AML-193 (cell line): ENCODE measurements around the gene RCCD1.
"Not testable (repeated sequence)": the region's sequence is repeated elsewhere in the genome, so short reads cannot be mapped to it uniquely, and the experiment has no call there.

Source experiments
- DNase-seq, 2 experiments: peaks; one replicate each; lab custom pipeline; 2025; lab: John Stamatoyannopoulos, UW

The RCCD1 gene

GRCh38 chr15:90918034-90918788, 36.5 kb upstream of the RCCD1 start:
- DNase-seq, result no peak

GRCh38 chr15:90918835-90919234, 35.8 kb upstream of the RCCD1 start:
- DNase-seq, result no peak

DNA sequence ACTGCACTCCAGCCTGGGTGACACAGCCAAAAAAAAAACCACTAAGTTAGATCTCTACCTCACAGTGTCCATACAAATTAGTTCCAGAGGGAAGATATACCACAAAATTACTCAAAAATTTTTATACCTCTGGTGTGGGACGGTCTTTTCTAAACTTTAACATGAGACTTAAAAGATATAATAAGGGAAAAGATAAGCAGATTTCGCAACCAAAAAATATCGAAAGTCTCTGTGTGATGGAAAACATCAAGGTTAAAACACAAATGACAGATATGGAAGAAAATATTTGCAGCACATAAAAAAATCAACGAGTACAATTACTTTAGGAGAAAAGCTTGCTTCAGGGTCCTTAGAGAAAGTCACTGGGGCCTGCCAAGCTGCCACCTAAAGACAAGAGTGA, 32.8 kb upstream of the RCCD1 start:
- DNase-seq, result no peak

- DNase-seq, result not testable (repeated sequence)
Measured at GRCh38 chr15:90922712-90923322, 31.9 kb upstream of the RCCD1 start.

- no peak for DNase-seq
Measured at GRCh38 chr15:90924375-90924774, 30.3 kb upstream of the RCCD1 start.

GRCh38 chr15:90926766-90927165, 27.9 kb upstream of the RCCD1 start:
- DNase-seq, result not testable (repeated sequence)

DNA sequence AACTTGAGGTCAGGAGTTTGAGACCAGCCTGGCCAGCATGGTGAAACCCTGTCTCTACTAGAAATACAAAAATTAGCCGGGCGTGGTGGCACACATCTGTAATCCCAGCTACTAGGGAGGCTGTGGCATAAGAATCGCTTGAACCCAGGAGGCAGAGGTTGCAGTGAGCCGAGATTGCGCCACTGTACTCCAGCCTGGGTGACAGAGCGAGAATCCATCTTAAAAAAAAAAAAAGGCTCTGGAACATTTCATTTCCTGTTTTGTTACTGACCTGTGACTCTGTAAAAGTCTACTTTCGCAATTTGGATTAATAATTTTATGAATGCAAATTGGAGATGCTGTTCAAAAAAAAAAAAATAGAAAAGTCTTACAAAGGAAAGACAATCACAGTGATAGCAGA, 26.6 kb upstream of the RCCD1 start:
- not testable (repeated sequence) for DNase-seq

DNA sequence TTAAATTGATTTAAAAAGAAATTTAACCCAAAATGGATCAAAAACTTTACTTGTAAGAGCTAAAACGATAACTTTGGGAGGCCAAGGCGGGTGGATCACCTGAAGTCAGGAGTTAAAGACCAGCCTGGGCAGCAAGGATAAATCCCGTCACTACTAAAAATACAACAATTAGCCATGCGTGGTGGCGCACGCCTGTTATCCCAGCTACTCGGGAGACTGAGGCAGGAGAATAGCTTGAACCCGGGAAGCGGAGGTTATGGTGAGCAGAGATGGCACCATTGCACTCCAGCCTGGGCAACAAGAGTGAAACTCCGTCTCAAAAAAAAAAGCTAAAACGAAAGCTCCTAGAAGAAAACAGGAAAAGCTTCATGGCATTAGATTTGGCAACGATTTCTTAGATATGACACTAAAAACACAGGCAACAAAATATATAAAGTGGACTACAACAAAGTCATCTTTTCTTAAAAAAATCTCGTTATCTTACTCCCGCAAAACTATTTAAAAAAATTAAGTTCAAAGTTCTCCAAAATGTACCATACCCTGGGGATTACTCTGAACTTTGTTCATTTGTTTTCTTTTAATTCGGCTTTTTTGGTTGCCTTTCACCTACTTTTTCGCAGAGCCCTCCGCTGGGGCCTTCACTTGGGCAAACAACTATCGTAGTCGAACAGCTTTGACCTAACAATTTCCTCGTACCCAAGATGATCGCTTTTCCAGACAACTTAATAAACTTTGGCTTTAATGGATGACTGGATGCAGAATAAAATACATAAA, 25.3 kb upstream of the RCCD1 start:
- DNase-seq, result no peak

- DNase-seq, result peak in 1 of 2 experiments; percentile 22
Measured at GRCh38 chr15:90930861-90931574, 23.7 kb upstream of the RCCD1 start.

- DNase-seq, result no peak
Measured at GRCh38 chr15:90931575-90931827, 23.2 kb upstream of the RCCD1 start.

DNA sequence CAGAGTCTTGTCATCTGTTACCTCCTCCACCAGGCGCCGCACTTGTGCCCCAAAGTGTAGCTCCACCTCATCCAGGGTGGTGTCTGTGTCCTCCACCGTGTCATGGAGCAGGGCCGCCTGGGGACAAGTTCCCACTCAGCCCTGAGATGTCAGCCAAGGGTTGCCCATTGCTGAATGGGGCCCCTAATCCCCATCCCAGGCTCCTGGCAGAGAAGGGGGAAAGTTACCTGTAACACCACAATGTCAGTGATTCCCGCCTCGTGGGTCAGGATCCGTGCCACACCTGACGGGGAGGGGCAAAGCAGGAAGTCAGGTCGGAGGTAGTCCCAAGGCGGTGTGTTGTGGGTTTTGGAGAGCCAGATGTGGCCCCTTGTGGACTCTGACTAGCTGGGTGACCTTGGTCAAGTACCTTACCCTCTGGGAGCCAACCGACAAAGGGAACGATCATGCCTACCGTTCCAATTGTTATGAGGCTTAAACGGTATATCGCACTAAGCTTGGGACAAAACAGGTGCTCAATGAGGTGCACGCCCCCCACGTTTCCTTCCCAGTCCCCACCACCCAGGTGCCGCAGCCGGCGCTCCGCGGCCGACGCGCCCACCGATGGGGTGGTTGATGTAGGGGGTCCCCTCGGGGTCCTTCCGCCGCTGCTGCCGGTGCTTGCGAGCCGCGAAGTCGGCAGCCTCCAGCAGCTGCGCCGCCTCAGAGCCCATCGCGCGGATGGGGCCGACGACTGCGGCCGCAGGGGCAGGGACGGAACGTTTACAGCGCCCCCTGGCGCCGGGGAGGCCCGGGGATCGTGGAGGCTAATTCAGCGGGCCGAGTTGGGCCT, 22.6 kb upstream of the RCCD1 start, which contains the start of gene HDDC3:
Gene HDDC3, minus strand, starts transcription at position 722 of the 832 bp plus-strand sequence. Its CDS starts 9 bp downstream, at position 713.
- peak; percentile 84 to 86 for DNase-seq

- DNase-seq, result no peak
Measured at GRCh38 chr15:90932660-90932991, 22.1 kb upstream of the RCCD1 start.

DNA sequence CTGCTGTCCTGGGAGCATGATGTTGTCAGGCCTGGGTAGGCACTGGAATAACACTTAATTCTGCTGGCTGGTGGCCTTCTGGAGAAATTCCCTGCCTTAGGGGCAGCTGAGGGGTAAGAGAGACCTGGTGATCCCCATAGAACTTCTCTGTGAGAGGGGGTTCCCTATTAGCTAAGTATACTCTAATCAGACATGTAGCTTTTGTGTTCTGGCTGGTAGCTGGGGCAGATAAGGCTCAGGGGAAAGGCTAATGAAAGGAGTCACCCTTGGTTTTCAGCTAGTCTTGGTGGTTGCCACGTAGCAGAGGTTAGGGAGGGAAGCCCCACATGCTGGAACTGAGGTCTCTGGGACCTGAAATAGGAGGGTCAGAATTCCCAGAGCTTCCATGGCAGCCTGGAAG, 21.4 kb upstream of the RCCD1 start:
- no peak for DNase-seq

DNA sequence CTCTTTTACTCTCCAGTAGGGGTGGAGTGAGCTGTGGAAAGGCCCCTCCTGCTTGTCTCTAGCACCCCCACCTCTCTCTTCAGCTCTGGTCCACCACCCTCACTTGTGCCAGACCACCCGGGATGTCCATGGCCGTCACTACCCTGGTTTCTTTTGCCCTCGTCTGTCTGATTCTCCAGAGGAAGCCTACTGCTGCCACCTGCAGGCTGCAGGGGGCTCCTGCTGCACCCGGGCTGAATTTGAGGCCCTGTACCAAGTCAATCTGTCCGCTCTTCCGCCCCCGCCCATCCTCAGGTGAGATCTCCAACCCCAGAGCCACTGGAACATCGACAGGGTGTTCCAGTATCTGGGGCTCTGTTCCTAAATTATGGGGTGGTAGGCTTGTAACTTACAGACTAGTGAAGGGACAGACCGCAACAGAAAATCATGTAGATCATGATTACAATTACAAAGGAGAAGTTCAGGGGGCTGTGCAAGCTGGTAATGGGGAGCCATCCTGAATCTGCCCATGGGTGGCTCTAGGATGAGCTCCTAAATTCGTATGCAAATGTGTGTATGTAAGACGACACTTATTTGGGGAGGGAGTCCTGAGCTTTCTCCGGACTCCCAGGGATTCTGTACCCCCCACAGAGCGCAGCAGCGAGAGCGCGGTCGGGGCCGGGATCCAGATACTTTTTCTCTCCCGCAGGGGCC, 20.3 kb upstream of the RCCD1 start:
- peak; percentile 68 to 70 for DNase-seq

GRCh38 chr15:90934949-90935751, 19.5 kb upstream of the RCCD1 start, which contains the start of gene UNC45A:
Gene UNC45A, plus strand, starts transcription at chr15:90935285. Its CDS starts 40 bp downstream, at chr15:90935325.
- DNase-seq, result peak; percentile 61 to 79

DNA sequence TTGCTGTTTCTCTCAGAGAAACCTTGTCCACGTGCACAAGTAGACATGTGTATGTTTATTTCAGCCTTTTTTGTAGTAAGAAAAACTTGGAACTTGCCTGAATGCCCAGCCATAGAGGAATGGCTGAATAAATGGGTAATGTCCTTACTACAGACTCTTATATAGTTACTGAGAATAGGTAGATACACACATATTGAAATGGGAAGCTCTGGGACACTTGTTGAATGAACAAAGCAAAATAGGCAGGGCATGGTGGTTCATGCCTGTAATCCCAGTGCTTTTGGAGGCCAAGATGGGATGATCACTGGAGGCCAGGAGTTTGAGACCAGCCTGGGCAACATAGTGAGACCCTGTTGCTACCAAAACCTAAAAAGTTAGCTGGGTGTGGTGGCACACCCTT, 17.9 kb upstream of the RCCD1 start:
- no peak for DNase-seq

DNA sequence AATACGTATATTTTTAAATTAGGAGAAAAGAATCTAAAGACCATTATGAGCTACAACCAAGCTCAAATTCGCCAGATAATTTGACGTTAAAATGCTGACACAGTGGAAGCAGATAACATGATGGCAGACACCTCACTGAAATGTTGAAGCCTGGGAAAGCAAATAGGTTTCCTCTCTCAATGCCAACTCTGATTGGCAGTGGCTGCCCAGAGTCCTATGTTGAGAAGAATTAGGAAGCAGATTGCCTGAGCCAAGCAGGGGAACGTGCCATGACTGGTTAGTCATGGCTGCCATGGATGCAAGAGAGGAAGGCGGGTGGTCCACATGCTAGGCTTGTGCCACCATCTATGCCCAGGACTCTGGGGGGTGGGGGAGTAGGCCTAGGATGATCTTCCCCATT, 16.4 kb upstream of the RCCD1 start:
- DNase-seq, result no peak

DNA sequence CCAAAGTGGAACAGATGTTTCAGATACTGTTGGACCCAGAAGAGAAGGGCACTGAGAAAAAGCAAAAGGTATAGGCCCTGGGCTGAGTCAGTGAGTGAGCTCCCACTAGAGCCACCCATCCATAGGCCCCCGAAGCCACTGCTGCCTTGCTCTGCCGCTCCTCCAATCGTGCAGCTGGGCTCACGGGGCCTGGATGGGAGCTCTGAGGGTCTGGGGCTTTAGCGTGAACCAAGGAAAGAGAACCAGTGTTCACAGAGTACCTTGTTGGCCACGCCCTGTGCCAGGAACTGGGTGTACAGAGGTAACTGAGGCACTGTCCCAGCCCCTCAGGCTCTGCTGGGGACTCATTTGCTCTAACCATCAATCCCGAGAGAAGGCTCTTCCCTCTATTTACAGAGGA, 14.9 kb upstream of the RCCD1 start:
- no peak for DNase-seq

DNA sequence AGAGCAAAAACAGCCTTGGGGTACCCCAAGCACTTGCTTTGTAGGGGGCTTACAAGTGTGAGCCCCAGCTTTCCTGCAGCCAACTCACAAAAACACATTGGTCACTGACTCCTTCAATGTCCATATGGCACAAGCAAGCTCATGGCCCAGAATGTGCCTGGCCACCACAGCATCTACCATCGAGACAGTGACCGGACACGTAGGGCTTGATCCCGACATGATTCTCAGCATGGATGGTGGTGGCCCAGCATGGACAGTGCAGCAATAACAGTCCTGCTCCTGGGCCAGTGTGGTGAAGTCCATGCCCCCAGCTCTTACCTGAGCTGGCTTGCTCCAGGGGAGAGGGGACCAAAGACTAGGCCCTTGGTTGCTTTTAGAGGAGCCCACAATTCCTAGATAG, 13.6 kb upstream of the RCCD1 start:
- DNase-seq, result no peak
